Hepatocyte (in vitro differentiated cells): ENCODE measurements around the gene IQCM. TPM values are rescaled to one million over a fixed set of nuclear protein-coding genes. Genes with fewer than 3 reads are reported as not detected.

Experiments
- DNase-seq: peaks from one replicate; pipeline ENCODE4 v3.0.0-alpha.2; 2016; ENCODE audit warnings: low spot score
- H2AFZ ChIP-seq: fragments of 200-600 bp; sonication (generic); 2 replicates; pipeline ENCODE4 v1.6.0; 2016; ENCODE audit warnings: antibody characterized with exemption, mild to moderate bottlenecking
- H3K27ac ChIP-seq: fragments of 200-600 bp; sonication (generic); 2 replicates; pipeline ENCODE4 v1.5.1; 2016; ENCODE audit warnings: mild to moderate bottlenecking
- H3K27me3 ChIP-seq: fragments of 200-600 bp; sonication (generic); 2 replicates; pipeline ENCODE4 v1.6.1; 2016
- H3K36me3 ChIP-seq: fragments of 200-600 bp; sonication (generic); replicated peaks from 2 replicates; pipeline ENCODE4 v1.5.1; 2016; ENCODE audit warnings: low read depth; ENCODE audit not compliant: insufficient read depth
- H3K4me1 ChIP-seq: fragments of 200-600 bp; sonication (generic); 2 replicates; pipeline ENCODE4 v1.5.1; 2016; ENCODE audit warnings: mild to moderate bottlenecking, moderate library complexity; ENCODE audit not compliant: insufficient read depth
- H3K4me2 ChIP-seq: fragments of 200-600 bp; sonication (generic); 2 replicates; pipeline ENCODE4 v1.6.0; 2016
- H3K4me3 ChIP-seq: fragments of 200-600 bp; sonication (generic); 2 replicates; pipeline ENCODE4 v1.5.1; 2016; ENCODE audit warnings: mild to moderate bottlenecking
- H3K79me2 ChIP-seq: fragments of 200-600 bp; sonication (generic); 2 replicates; pipeline ENCODE4 v1.6.0; 2017; ENCODE audit warnings: mild to moderate bottlenecking
- H3K9me2 ChIP-seq: fragments of 200-600 bp; sonication (generic); replicated peaks from 2 replicates; pipeline ENCODE4 v1.6.0; 2017; ENCODE audit warnings: mild to moderate bottlenecking; ENCODE audit not compliant: insufficient read depth
- H3K9me3 ChIP-seq: fragments of 200-600 bp; sonication (generic); 2 replicates; pipeline ENCODE4 v1.5.1; 2016; ENCODE audit warnings: low read depth, mild to moderate bottlenecking
- H4K20me1 ChIP-seq: fragments of 200-600 bp; sonication (generic); 2 replicates; pipeline ENCODE4 v1.6.0; 2016; ENCODE audit warnings: mild to moderate bottlenecking; ENCODE audit not compliant: insufficient read depth, poor library complexity, severe bottlenecking
- EZH2 ChIP-seq: fragments of 200-600 bp; sonication (generic); IDR thresholded peaks from 2 replicates; pipeline ENCODE4 v1.6.1; 2016; ENCODE audit warnings: antibody characterized with exemption, mild to moderate bottlenecking, borderline replicate concordance
- EZH2phosphoT487 ChIP-seq: fragments of 200-600 bp; sonication (generic); IDR thresholded peaks from one replicate; pipeline ENCODE4 v1.6.1; 2018; ENCODE audit warnings: antibody characterized with exemption, mild to moderate bottlenecking, low read depth, moderate library complexity; ENCODE audit not compliant: unreplicated experiment, severe bottlenecking
- WGBS: methylation state at CpG from one replicate; pipeline ENCODE4 v1.1.6; 2016; ENCODE audit warnings: low lambda C conversion rate; ENCODE audit errors: missing lambda C conversion rate; 5-methylcytosine and 5-hydroxymethylcytosine counted together
- polyA plus RNA-seq: library from polyadenylated mRNA; unstranded; fragments of >200 nt; fragmentation: Nextera tagmentation; extraction: Ambion mirVana; gene quantifications from 2 replicates; pipeline ENCODE4 v1.2.1, GENCODE V29; 2016
- total RNA-seq: library from RNA; depleted of rRNA; stranded (reverse); fragments of >200 nt; gene quantifications from 2 replicates; pipeline ENCODE4 v1.2.3, GENCODE V29; 2014
- TF ChIP-seq, protein P1 (sequence below): fragments of 200-600 bp; sonication (generic); IDR thresholded peaks from 2 replicates; pipeline ENCODE4 v1.5.1; 2016; ENCODE audit warnings: antibody characterized with exemption, mild to moderate bottlenecking; ENCODE audit not compliant: poor library complexity

The IQCM gene
- total and polyA plus RNA-seq, 2 experiments from 2014 or later = 0.06 to 1.5 TPM

DNA sequence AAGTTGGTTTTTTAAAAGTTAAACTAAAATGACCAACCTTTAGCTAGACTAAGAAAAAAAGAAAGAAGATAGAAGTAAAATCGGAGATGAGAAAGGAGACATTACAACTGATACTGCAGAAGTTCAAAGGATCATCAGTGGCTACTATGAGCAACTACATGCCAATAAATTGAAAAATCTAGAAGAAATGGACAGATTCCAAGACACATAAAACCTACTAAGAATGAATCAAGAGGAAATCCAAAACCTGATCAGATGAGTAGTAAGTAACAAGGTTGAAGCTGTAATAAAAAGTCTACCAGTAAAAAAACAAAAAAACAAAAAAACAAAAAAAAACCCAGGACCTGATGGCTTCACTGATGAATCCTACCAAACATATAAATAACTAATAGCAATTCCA, 16.1 kb downstream of the IQCM start:
- no peak overlapping the region for H3K4me3 ChIP-seq
- H3K4me2 ChIP-seq = no peak overlapping the region
- no peaks in the 10 kb centered on the region for H4K20me1 ChIP-seq
- H3K79me2 ChIP-seq = no peaks in the 10 kb centered on the region
- no peaks in the 10 kb centered on the region for H3K9me3 ChIP-seq
- no peaks in the 10 kb centered on the region for H3K27me3 ChIP-seq
- H3K4me1 ChIP-seq = no peaks in the 10 kb centered on the region
- H3K27ac ChIP-seq = no peak overlapping the region
- no peak overlapping the region for H2AFZ ChIP-seq
- H3K9me2 ChIP-seq = no peaks in the 10 kb centered on the region
- DNase-seq = no peak
- no peaks in the 10 kb centered on the region for H3K36me3 ChIP-seq
- 78% methylated on average over 1 of the region's 1 CpG for WGBS
- TF ChIP-seq, protein P1, sequence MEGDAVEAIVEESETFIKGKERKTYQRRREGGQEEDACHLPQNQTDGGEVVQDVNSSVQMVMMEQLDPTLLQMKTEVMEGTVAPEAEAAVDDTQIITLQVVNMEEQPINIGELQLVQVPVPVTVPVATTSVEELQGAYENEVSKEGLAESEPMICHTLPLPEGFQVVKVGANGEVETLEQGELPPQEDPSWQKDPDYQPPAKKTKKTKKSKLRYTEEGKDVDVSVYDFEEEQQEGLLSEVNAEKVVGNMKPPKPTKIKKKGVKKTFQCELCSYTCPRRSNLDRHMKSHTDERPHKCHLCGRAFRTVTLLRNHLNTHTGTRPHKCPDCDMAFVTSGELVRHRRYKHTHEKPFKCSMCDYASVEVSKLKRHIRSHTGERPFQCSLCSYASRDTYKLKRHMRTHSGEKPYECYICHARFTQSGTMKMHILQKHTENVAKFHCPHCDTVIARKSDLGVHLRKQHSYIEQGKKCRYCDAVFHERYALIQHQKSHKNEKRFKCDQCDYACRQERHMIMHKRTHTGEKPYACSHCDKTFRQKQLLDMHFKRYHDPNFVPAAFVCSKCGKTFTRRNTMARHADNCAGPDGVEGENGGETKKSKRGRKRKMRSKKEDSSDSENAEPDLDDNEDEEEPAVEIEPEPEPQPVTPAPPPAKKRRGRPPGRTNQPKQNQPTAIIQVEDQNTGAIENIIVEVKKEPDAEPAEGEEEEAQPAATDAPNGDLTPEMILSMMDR = no peak
- no peak for TF ChIP-seq EZH2
- TF ChIP-seq EZH2phosphoT487 = no peak

GRCh38 chr4:149796381-149796780, 19.3 kb downstream of the IQCM start:
- H4K20me1 ChIP-seq = no peaks in the 10 kb centered on the region
- no peaks in the 10 kb centered on the region for H3K79me2 ChIP-seq
- no peak overlapping the region for H3K4me2 ChIP-seq
- TF ChIP-seq EZH2phosphoT487 = no peak
- TF ChIP-seq, protein P1 = no peak
- no peak for TF ChIP-seq EZH2
- no peak overlapping the region for H2AFZ ChIP-seq
- H3K27ac ChIP-seq = no peak overlapping the region
- no peaks in the 10 kb centered on the region for H3K9me3 ChIP-seq
- H3K4me3 ChIP-seq = no peak overlapping the region
- H3K4me1 ChIP-seq = no peaks in the 10 kb centered on the region
- H3K27me3 ChIP-seq = no peaks in the 10 kb centered on the region
- no peak for DNase-seq
- H3K9me2 ChIP-seq = no peaks in the 10 kb centered on the region
- H3K36me3 ChIP-seq = no peaks in the 10 kb centered on the region

DNA sequence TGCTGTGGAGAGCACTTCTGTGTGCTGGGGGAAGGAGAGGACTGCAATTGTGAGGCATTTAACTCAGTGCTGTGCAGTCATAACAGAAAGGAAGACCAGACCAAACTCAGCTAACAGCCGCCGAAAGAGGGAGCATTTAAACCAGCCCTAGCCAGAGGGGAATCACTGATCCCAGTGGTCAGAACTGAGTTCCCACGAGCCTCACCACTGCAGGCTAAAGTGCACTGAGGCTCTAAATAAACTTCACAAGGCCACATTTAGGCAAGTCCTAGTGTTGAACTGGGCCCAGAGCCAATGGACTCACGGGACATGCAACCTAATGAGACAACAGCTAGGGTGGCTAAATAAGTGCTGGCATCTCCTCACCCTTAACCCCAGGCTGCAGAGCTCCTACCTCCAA, 20.4 kb downstream of the IQCM start:
- TF ChIP-seq EZH2phosphoT487 = no peak
- TF ChIP-seq EZH2 = no peak
- Histone ChIP-seq H3K9me2 (no peaks in the 10 kb centered on the region), H3K9me3 (no peaks in the 10 kb centered on the region), H2AFZ (no peak overlapping the region), H3K4me2 (no peak overlapping the region), H4K20me1 (no peaks in the 10 kb centered on the region), H3K27me3 (no peaks in the 10 kb centered on the region), H3K36me3 (no peaks in the 10 kb centered on the region), H3K4me3 (no peak overlapping the region), H3K27ac (no peak overlapping the region), H3K4me1 (no peaks in the 10 kb centered on the region), H3K79me2 (no peaks in the 10 kb centered on the region)
- peak; percentile 11 for DNase-seq
- 57% methylated on average over 3 of the region's 4 CpGs for WGBS

DNA sequence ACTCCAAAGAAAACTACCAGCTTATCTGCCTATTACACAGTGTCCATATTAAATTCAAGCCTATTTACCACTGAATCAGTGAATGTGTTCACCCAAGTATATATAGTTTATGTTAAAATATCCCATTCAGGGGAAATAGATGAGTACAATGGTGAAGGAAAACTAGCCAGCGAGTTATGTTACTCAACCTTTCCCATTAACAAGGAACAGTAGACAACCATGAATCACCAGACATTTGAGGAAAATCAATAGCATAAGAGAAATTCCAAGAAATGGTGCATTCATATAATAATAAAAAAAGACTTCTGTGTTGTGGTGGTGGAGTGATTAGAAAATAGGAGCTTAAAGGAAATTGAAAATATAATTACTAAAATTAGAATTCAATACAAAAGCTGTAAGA, 21.3 kb downstream of the IQCM start:
- WGBS = 93% methylated on average over 1 of the region's 1 CpG

More for the DNA sequence above, 21.3 kb downstream of the IQCM start:
- H3K79me2 ChIP-seq = no peaks in the 10 kb centered on the region
- no peak overlapping the region for H2AFZ ChIP-seq
- TF ChIP-seq EZH2 = no peak
- no peak for TF ChIP-seq EZH2phosphoT487
- TF ChIP-seq, protein P1 = no peak
- H3K4me3 ChIP-seq = no peak overlapping the region
- no peak overlapping the region for H3K27ac ChIP-seq
- DNase-seq = no peak
- H3K27me3 ChIP-seq = no peaks in the 10 kb centered on the region
- H3K36me3 ChIP-seq = no peaks in the 10 kb centered on the region
- H3K9me2 ChIP-seq = no peaks in the 10 kb centered on the region
- H3K4me2 ChIP-seq = no peak overlapping the region
- no peaks in the 10 kb centered on the region for H3K4me1 ChIP-seq
- H3K9me3 ChIP-seq = no peaks in the 10 kb centered on the region
- no peaks in the 10 kb centered on the region for H4K20me1 ChIP-seq
